SK-N-SH (cell line): ENCODE results near the gene MYO15B. TPM values are rescaled to one million over a fixed set of nuclear protein-coding genes. Genes with fewer than 3 reads are reported as not detected.

Source experiments
- CTCF ChIA-PET: fragments of 300-600, 350-600 bp; formaldehyde crosslinking; extraction: SDS; loops from one replicate; lab custom pipeline; 2021; lab: Yijun Ruan, JAX
- POLR2A ChIA-PET: fragments of 350-600 bp; sonication (Branson Sonifier 250); formaldehyde crosslinking; extraction: SDS; loops from one replicate; lab custom pipeline; 2020; ENCODE audit warnings: antibody characterized with exemption, inconsistent platforms; lab: Yijun Ruan, JAX
- DNase-seq: peaks from one replicate; pipeline ENCODE4 v3.0.0; 2012
- H2AFZ ChIP-seq: fragments of 200-600 bp; sonication (generic); 2 replicates; pipeline ENCODE4 v1.8.1; 2016; ENCODE audit warnings: antibody characterized with exemption, mild to moderate bottlenecking, low read depth
- H3F3A ChIP-seq: fragments of 200-600 bp; sonication (generic); replicated peaks from 2 replicates; pipeline ENCODE3; 2016; ENCODE audit warnings: antibody characterized with exemption, mild to moderate bottlenecking; ENCODE audit not compliant: insufficient read depth
- H3K27ac ChIP-seq, 2 experiments: fragments of 200-500 bp in 1 of 2; fragments of 200-600 bp in 1 of 2; sonication (Bioruptor generic) in 1 of 2; sonication (generic), shearing (Covaris generic) in 1 of 2; 2 replicates each; pipeline versions ENCODE4 v1.5.1 to v1.6.1; 2014 to 2016; ENCODE audit warnings: low read depth in 2 of 2, inconsistent platforms in 1 of 2, low read length in 1 of 2, mild to moderate bottlenecking in 1 of 2, mixed read lengths in 1 of 2
- H3K27me3 ChIP-seq: fragments of 200-600 bp; sonication (generic), shearing (Covaris generic); 2 replicates; pipeline ENCODE4 v1.6.1; 2016; ENCODE audit warnings: mixed run types; ENCODE audit not compliant: insufficient read depth
- H3K36me3 ChIP-seq, 2 experiments: fragments of 200-500 bp in 1 of 2; fragments of 200-600 bp in 1 of 2; sonication (Bioruptor generic) in 1 of 2; sonication (generic) in 1 of 2; replicated peaks in 1 of 2; 2 replicates each; pipeline versions ENCODE3 to v1.5.1; 2014 to 2016; ENCODE audit warnings: low read length in 1 of 2, mild to moderate bottlenecking in 1 of 2; ENCODE audit not compliant: insufficient read depth in 2 of 2, control insufficient read depth in 1 of 2
- H3K4me1 ChIP-seq, 2 experiments: fragments of 200-500 bp in 1 of 2; fragments of 200-600 bp in 1 of 2; sonication (Bioruptor generic) in 1 of 2; sonication (generic), shearing (Covaris generic) in 1 of 2; 2 replicates each; pipeline versions ENCODE4 v1.5.1 to v1.6.1; 2014 to 2016; ENCODE audit warnings: low read depth in 1 of 2, low read length in 1 of 2, mixed run types in 1 of 2; ENCODE audit not compliant: insufficient read depth in 2 of 2, control insufficient read depth in 1 of 2
- H3K4me2 ChIP-seq: fragments of 200-600 bp; sonication (generic), shearing (Covaris generic); 2 replicates; pipeline ENCODE4 v1.6.1; 2017; ENCODE audit warnings: mixed run types
- H3K4me3 ChIP-seq, 2 experiments: fragments of 200-500 bp in 1 of 2; fragments of 200-600 bp in 1 of 2; sonication (Bioruptor generic) in 1 of 2; sonication (generic), shearing (Covaris generic) in 1 of 2; 2 replicates each; pipeline versions ENCODE4 v1.5.1 to v1.8.1; 2014 to 2016; ENCODE audit warnings: low read depth in 2 of 2, inconsistent platforms in 1 of 2, low read length in 1 of 2, mild to moderate bottlenecking in 1 of 2, mixed read lengths in 1 of 2, moderate library complexity in 1 of 2
- H3K79me2 ChIP-seq: fragments of 200-600 bp; sonication (generic); 2 replicates; pipeline ENCODE4 v1.8.1; 2017; ENCODE audit warnings: mild to moderate bottlenecking; ENCODE audit not compliant: insufficient read depth
- H3K9ac ChIP-seq: fragments of 200-600 bp; sonication (generic); 2 replicates; pipeline ENCODE4 v1.6.1; 2017; ENCODE audit warnings: mixed run types
- H3K9me2 ChIP-seq: fragments of 200-600 bp; sonication (generic); 2 replicates; pipeline ENCODE4 v1.6.1; 2017; ENCODE audit warnings: mixed run types
- H3K9me3 ChIP-seq: fragments of 200-600 bp; sonication (generic); 2 replicates; pipeline ENCODE4 v1.6.1; 2017; ENCODE audit warnings: mixed run types, mild to moderate bottlenecking, moderate library complexity
- H4K20me1 ChIP-seq: fragments of 200-600 bp; sonication (generic); 2 replicates; pipeline ENCODE4 v1.6.1; 2017; ENCODE audit warnings: mild to moderate bottlenecking, mixed run types; ENCODE audit not compliant: insufficient read depth
- EP300 ChIP-seq, 2 experiments: IDR thresholded peaks; 2 replicates each; pipeline versions ENCODE4 v1.4.0 to v1.6.1; 2012; ENCODE audit warnings: borderline replicate concordance in 1 of 2, low read depth in 1 of 2, low read length in 1 of 2
- NFIC ChIP-seq: IDR thresholded peaks from 2 replicates; pipeline ENCODE4 v1.4.0; 2012; ENCODE audit warnings: borderline replicate concordance
- NRF1 ChIP-seq: IDR thresholded peaks from 2 replicates; pipeline ENCODE4 v1.6.1; 2012; ENCODE audit warnings: low read depth, mild to moderate bottlenecking, low read length
- POLR2AphosphoS5 ChIP-seq: IDR thresholded peaks from 2 replicates; pipeline ENCODE4 v1.6.1; 2012; ENCODE audit warnings: low read depth, low read length
- RAD21 ChIP-seq: IDR thresholded peaks from 2 replicates; pipeline ENCODE4 v1.6.1; 2012; ENCODE audit warnings: mild to moderate bottlenecking, low read length
- RCOR1 ChIP-seq: fragments of 150-350 bp; IDR thresholded peaks from 2 replicates; pipeline ENCODE4 v1.6.1; 2017; ENCODE audit warnings: antibody characterized with exemption, low read length
- REST ChIP-seq: IDR thresholded peaks from 2 replicates; pipeline ENCODE4 v1.6.1; 2012; ENCODE audit warnings: mild to moderate bottlenecking, low read depth, low read length, moderate library complexity
- RFX5 ChIP-seq: IDR thresholded peaks from 2 replicates; pipeline ENCODE4 v1.6.1; 2012; ENCODE audit warnings: mild to moderate bottlenecking, improper control_type of control experiment, low read length
- SMC3 ChIP-seq: IDR thresholded peaks from 2 replicates; pipeline ENCODE4 v1.6.1; 2012; ENCODE audit warnings: low read depth, low read length, improper control_type of control experiment
- USF1 ChIP-seq: IDR thresholded peaks from 2 replicates; pipeline ENCODE4 v1.4.0; 2012; ENCODE audit warnings: low read depth, borderline replicate concordance
- USF2 ChIP-seq: fragments of 150-350 bp; IDR thresholded peaks from 2 replicates; pipeline ENCODE4 v1.6.1; 2017; ENCODE audit warnings: antibody characterized with exemption, low read length, low read depth, borderline replicate concordance
- WGBS: methylation state at CpG from one replicate; pipeline ENCODE4 v1.1.6; 2017; ENCODE audit warnings: low lambda C conversion rate; 5-methylcytosine and 5-hydroxymethylcytosine counted together
- polyA plus RNA-seq, 3 experiments: library from polyadenylated mRNA; depleted of rRNA; stranded (reverse); fragments of >200 nt; gene quantifications; 2 replicates each; pipeline ENCODE4 v1.2.3, GENCODE V29; 2012

Gene MYO15B
- polyA plus RNA-seq, 1 of the 3 experiments (the other 2 are of a cell fraction) = 10.3 TPM

GRCh38 chr17:75641343-75641742, 53.7 kb downstream of the MYO15B start:
- Histone ChIP-seq H3F3A (no peaks in the 10 kb centered on the region), H3K4me1 (no peaks in the 10 kb centered on the region; a peak in 1 of 4 replicates), H3K4me3 (no peak overlapping the region), H3K9me2 (no peaks in the 10 kb centered on the region)
- 95% methylated on average over 9 of the region's 9 CpGs for WGBS
- TF ChIP-seq NRF1 = no peak
- TF ChIP-seq, all 33 proteins: peak for 0
- no peaks in the 10 kb centered on the region for H3K27me3 ChIP-seq
- no peak for DNase-seq
- H4K20me1 ChIP-seq = no peaks in the 10 kb centered on the region
- no peak overlapping the region for H3K27ac ChIP-seq
- no peaks in the 10 kb centered on the region for H3K79me2 ChIP-seq
- no peak overlapping the region for H2AFZ ChIP-seq
- peaks cover 0 to 53% of the 10 kb centered on the region in 2 experiments for H3K36me3 ChIP-seq
- no peaks in the 10 kb centered on the region for H3K9me3 ChIP-seq
- POLR2A ChIA-PET = interaction anchor here (0.6 kb wide), 1 partner anchor 21 kb away, joined by 3 read pairs; no protein-coding TSS in a partner anchor
- H3K4me2 ChIP-seq = no peak overlapping the region
- CTCF ChIA-PET = interaction anchor here (0.7 to 37.9 kb wide), 5 partner anchors 6 to 110 kb away, joined by 3 to 1370 read pairs (median 1189); partner anchors contain the start of genes GALK1 and SMIM5
- H3K9ac ChIP-seq = no peak overlapping the region

- Histone ChIP-seq H2AFZ (no peak overlapping the region), H3K27ac (no peak overlapping the region), H3K9ac (no peak overlapping the region), H3F3A (no peaks in the 10 kb centered on the region), H3K4me1 (no peaks in the 10 kb centered on the region; a peak in 1 of 4 replicates), H3K4me2 (no peak overlapping the region), H3K9me2 (no peaks in the 10 kb centered on the region), H3K27me3 (no peaks in the 10 kb centered on the region), H3K36me3 (peaks cover 0 to 55% of the 10 kb centered on the region in 2 experiments), H3K9me3 (no peaks in the 10 kb centered on the region), H3K4me3 (no peak overlapping the region), H3K79me2 (no peaks in the 10 kb centered on the region), H4K20me1 (no peaks in the 10 kb centered on the region)
- WGBS = 91% methylated on average over 7 of the region's 7 CpGs
- DNase-seq = no peak
- ChIA-PET CTCF (interaction anchor here (1.0 to 37.9 kb wide), 5 partner anchors 5 to 109 kb away, joined by 3 to 1370 read pairs (median 1189); partner anchors contain the start of genes GALK1 and SMIM5), POLR2A (no interaction called here)
- TF ChIP-seq REST (no peak), SMC3 (no peak), NFIC (no peak), RCOR1 (no peak), RAD21 (no peak), USF2 (no peak), EP300 (IDR thresholded peaks at IDR 0.05; ENCODE audit: borderline replicate concordance in 1 of 2, low read depth in 1 of 2, low read length in 1 of 2) (no peak), USF1 (no peak), POLR2AphosphoS5 (no peak), RFX5 (no peak)
These were observed 54.7 kb downstream of the MYO15B start for GRCh38 chr17:75642182-75642783.
